ENCODE measurements around the gene RGS7. TPM values are rescaled to one million over a fixed set of nuclear protein-coding genes. Genes with fewer than 3 reads are reported as not detected.
"Not testable (repeated sequence)": the region's sequence is repeated elsewhere in the genome, so short reads cannot be mapped to it uniquely, and the experiment has no call there.

The RGS7 gene
- total RNA-seq, 1 experiment from 2014 or later, result 1.5 TPM

DNA sequence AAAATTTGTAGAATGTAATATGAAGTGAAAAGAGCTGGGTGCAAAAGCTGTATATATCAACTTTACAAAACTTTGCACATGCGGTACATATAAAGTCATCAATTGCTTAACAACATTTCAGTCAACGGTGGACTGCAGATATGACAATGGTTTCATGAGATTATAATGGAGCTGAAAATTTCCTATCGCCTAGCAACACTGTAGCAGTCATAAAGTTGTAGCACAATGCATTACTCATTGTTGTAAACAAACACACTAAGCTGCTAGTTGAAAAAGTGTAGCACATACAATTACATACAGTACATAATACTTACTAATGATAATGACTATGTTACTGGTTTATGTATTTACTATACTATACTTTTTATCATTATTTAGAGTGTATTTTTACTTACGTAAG is 64.0 kb downstream of the RGS7 start:
- Mint-ChIP-seq H3K36me3 (ENCODE audit: insufficient read depth in 1 of 3, low read depth in 3 of 3) (no peaks in the 10 kb centered on the region; a peak in 1 of 7 replicates), H3K9me3 (no peaks in the 10 kb centered on the region), H3K27me3 (ENCODE audit: low read depth) (no peaks in the 10 kb centered on the region), H3K4me1 (peaks cover 0 to 5% of the 10 kb centered on the region in 2 experiments; a peak in 1 of 4 replicates), H3K4me3 (no peak overlapping the region), H3K27ac (no peak overlapping the region)
- H3K18ac ChIP-seq (ENCODE audit: insufficient read length, low read depth, low read length), result no peak overlapping the region
- no peak overlapping the region for H2BK120ac ChIP-seq (ENCODE audit: low read depth, low read length, poor library complexity, severe bottlenecking)
- no peak for DNase-seq
- H4K8ac ChIP-seq (replicated peaks; ENCODE audit: insufficient read length, low read depth, low read length), result no peak overlapping the region
- no peaks in the 10 kb centered on the region for H3K9me3 ChIP-seq (ENCODE audit: control insufficient read depth, low read depth, low read length)
- H3K14ac ChIP-seq (ENCODE audit: insufficient read depth, low read length), result no peak overlapping the region
- H2AK5ac ChIP-seq (ENCODE audit: insufficient read length, low read length), result no peak overlapping the region
- H3K79me1 ChIP-seq (ENCODE audit: insufficient read depth, low read depth, low read length, poor library complexity, severe bottlenecking), result no peaks in the 10 kb centered on the region
- no peaks in the 10 kb centered on the region for H3K4me1 ChIP-seq (ENCODE audit: insufficient read depth, low read length)
- H2BK20ac ChIP-seq (ENCODE audit: low read depth, low read length, poor library complexity, severe bottlenecking), result no peak overlapping the region
- TF ChIP-seq, protein P1, sequence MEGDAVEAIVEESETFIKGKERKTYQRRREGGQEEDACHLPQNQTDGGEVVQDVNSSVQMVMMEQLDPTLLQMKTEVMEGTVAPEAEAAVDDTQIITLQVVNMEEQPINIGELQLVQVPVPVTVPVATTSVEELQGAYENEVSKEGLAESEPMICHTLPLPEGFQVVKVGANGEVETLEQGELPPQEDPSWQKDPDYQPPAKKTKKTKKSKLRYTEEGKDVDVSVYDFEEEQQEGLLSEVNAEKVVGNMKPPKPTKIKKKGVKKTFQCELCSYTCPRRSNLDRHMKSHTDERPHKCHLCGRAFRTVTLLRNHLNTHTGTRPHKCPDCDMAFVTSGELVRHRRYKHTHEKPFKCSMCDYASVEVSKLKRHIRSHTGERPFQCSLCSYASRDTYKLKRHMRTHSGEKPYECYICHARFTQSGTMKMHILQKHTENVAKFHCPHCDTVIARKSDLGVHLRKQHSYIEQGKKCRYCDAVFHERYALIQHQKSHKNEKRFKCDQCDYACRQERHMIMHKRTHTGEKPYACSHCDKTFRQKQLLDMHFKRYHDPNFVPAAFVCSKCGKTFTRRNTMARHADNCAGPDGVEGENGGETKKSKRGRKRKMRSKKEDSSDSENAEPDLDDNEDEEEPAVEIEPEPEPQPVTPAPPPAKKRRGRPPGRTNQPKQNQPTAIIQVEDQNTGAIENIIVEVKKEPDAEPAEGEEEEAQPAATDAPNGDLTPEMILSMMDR (conservative IDR thresholded peaks at IDR 0.05), result no peak
- H3K4ac ChIP-seq (ENCODE audit: low read depth, low read length), result no peak overlapping the region
- H2BK5ac ChIP-seq (ENCODE audit: insufficient read length, low read length), result no peak overlapping the region
- no peak overlapping the region for H3K9ac ChIP-seq (ENCODE audit: extremely low read depth, insufficient read length, low read length)
- H3K23ac ChIP-seq (ENCODE audit: insufficient read length, low read depth, low read length), result no peak overlapping the region
- no peak overlapping the region for H4K91ac ChIP-seq (ENCODE audit: insufficient read length, low read depth, low read length)
- H2BK12ac ChIP-seq (ENCODE audit: insufficient read length, low read depth, low read length), result no peak overlapping the region
- no peaks in the 10 kb centered on the region for H3K23me2 ChIP-seq (ENCODE audit: insufficient read length, low read depth, low read length, poor library complexity, severe bottlenecking)
- no peak overlapping the region for H2BK15ac ChIP-seq (ENCODE audit: low read depth, low read length)
- H3T11ph ChIP-seq (ENCODE audit: low read length), result no peak overlapping the region
- H3K27me3 ChIP-seq (ENCODE audit: insufficient read depth, low read length), result no peaks in the 10 kb centered on the region
- no peak overlapping the region for H3K4me2 ChIP-seq (ENCODE audit: insufficient read depth, insufficient read length, low read length)
- no peak overlapping the region for H2AFZ ChIP-seq (ENCODE audit: low read length)
- no CpG with 5 or more reads among the region's 4 CpGs for whole genome bisulfite sequencing (ENCODE audit: extremely low coverage, insufficient read length, low lambda C conversion rate)
- no peak overlapping the region for H4K5ac ChIP-seq (ENCODE audit: insufficient read length, low read depth, low read length)
- no peak overlapping the region for H3K56ac ChIP-seq (ENCODE audit: insufficient read length, low read depth, low read length)
- no peaks in the 10 kb centered on the region for H4K20me1 ChIP-seq (ENCODE audit: control insufficient read depth, insufficient read depth, insufficient read length)
- no peak overlapping the region for H3K27ac ChIP-seq (ENCODE audit: insufficient read length, low read depth, low read length)
- H3K79me2 ChIP-seq (ENCODE audit: insufficient read depth, low read length), result no peaks in the 10 kb centered on the region

DNA sequence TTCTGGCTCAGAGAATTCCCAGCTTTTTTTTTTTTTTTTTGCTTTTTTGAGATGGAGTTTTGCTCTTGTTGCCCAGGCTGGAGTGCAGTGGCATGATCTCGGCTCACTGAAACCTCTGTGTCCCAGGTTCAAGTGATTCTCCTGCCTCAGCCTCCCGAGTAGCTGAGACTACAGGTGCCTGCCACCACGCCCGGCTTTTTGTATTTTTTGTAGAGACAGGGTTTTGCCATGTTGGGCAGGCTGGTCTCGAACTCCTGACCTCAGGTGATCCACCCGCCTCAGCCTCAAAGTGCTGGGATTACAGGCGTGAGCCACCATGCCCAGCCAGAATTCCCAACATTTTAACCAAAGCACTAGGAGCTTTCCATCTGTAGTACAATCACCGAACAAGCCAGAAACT is 65.5 kb downstream of the RGS7 start:
- not testable (repeated sequence) for H2BK12ac ChIP-seq (ENCODE audit: insufficient read length, low read depth, low read length); H3K4me1 Mint-ChIP-seq; H3K14ac ChIP-seq (ENCODE audit: insufficient read depth, low read length); H3K18ac ChIP-seq (ENCODE audit: insufficient read length, low read depth, low read length); H3K56ac ChIP-seq (ENCODE audit: insufficient read length, low read depth, low read length); H2BK5ac ChIP-seq (ENCODE audit: insufficient read length, low read length); DNase-seq; H3K27me3 Mint-ChIP-seq (ENCODE audit: low read depth); H3K27ac ChIP-seq (ENCODE audit: insufficient read length, low read depth, low read length); H3K4me3 Mint-ChIP-seq; H2BK120ac ChIP-seq (ENCODE audit: low read depth, low read length, poor library complexity, severe bottlenecking); H4K5ac ChIP-seq (ENCODE audit: insufficient read length, low read depth, low read length); H3K79me2 ChIP-seq (ENCODE audit: insufficient read depth, low read length); H4K8ac ChIP-seq (replicated peaks; ENCODE audit: insufficient read length, low read depth, low read length); H3K23me2 ChIP-seq (ENCODE audit: insufficient read length, low read depth, low read length, poor library complexity, severe bottlenecking); H3T11ph ChIP-seq (ENCODE audit: low read length); H4K20me1 ChIP-seq (ENCODE audit: control insufficient read depth, insufficient read depth, insufficient read length); H3K9me3 Mint-ChIP-seq; H3K9me3 ChIP-seq (ENCODE audit: control insufficient read depth, low read depth, low read length); H3K9ac ChIP-seq (ENCODE audit: extremely low read depth, insufficient read length, low read length); H2AFZ ChIP-seq (ENCODE audit: low read length); H3K4me1 ChIP-seq (ENCODE audit: insufficient read depth, low read length); H3K4ac ChIP-seq (ENCODE audit: low read depth, low read length); H2AK5ac ChIP-seq (ENCODE audit: insufficient read length, low read length); H4K91ac ChIP-seq (ENCODE audit: insufficient read length, low read depth, low read length); H3K27me3 ChIP-seq (ENCODE audit: insufficient read depth, low read length); H3K23ac ChIP-seq (ENCODE audit: insufficient read length, low read depth, low read length); H3K79me1 ChIP-seq (ENCODE audit: insufficient read depth, low read depth, low read length, poor library complexity, severe bottlenecking); H2BK20ac ChIP-seq (ENCODE audit: low read depth, low read length, poor library complexity, severe bottlenecking); H3K4me2 ChIP-seq (ENCODE audit: insufficient read depth, insufficient read length, low read length); H3K36me3 Mint-ChIP-seq (ENCODE audit: insufficient read depth in 1 of 3, low read depth in 3 of 3); H2BK15ac ChIP-seq (ENCODE audit: low read depth, low read length)
- no CpG with 5 or more reads among the region's 8 CpGs for WGBS (ENCODE audit: extremely low coverage, insufficient read length, low lambda C conversion rate)
- H3K27ac Mint-ChIP-seq, result peak overlapping the region in 1 of 3 experiments; percentile 27; a peak in 1 of 7 replicates
